IMR-90 (cell line): ENCODE measurements around the gene NTNG2. TPM values are rescaled to one million over a fixed set of nuclear protein-coding genes. Genes with fewer than 3 reads are reported as not detected.

ENCODE experiments used
- ATAC-seq: fragments of 200-7000 bp; cut with Tn5 transposase; 2 replicates; pipeline ENCODE4 v1.9.1; 2020; ENCODE audit warnings: low read depth, mild to moderate bottlenecking, moderate library complexity
- BruUV-seq: library from RNA; stranded (reverse); fragments of 400-500 nt; replicated peaks from 2 replicates; lab custom pipeline; 2021; lab: Mats Ljungman, UMichigan
- CTCF ChIA-PET: fragments of 300-600 bp; formaldehyde crosslinking; extraction: SDS; loops from one replicate; lab custom pipeline; 2021; ENCODE audit warnings: antibody characterized with exemption; lab: Yijun Ruan, JAX
- POLR2A ChIA-PET: fragments of 300-600 bp; sonication (Branson Sonifier 250); formaldehyde crosslinking; loops from one replicate; lab custom pipeline; 2022; ENCODE audit warnings: antibody characterized with exemption; ENCODE audit not compliant: unreplicated experiment; lab: Charles Lee
- DNase-seq: peaks from one replicate; pipeline ENCODE4 v3.0.0; 2013
- H2AFZ ChIP-seq: replicated peaks from 2 replicates; pipeline ENCODE3; 2013; ENCODE audit warnings: low read length, mild to moderate bottlenecking; ENCODE audit not compliant: poor library complexity
- H2AK5ac ChIP-seq: 2 replicates; pipeline ENCODE4 v1.6.1; 2013; ENCODE audit warnings: low read depth, low read length, inconsistent platforms
- H2AK9ac ChIP-seq: replicated peaks from 2 replicates; pipeline ENCODE3; 2013; ENCODE audit warnings: mild to moderate bottlenecking, low read depth, low read length, moderate library complexity; ENCODE audit not compliant: poor library complexity
- H2BK120ac ChIP-seq: 2 replicates; pipeline ENCODE4 v1.6.1; 2013; ENCODE audit warnings: low read depth, low read length, inconsistent platforms
- H2BK15ac ChIP-seq: 3 replicates; pipeline ENCODE4 v1.6.1; 2013; ENCODE audit warnings: low read depth, low read length, inconsistent platforms
- H2BK20ac ChIP-seq: 2 replicates; pipeline ENCODE4 v1.6.1; 2013; ENCODE audit warnings: low read depth, mild to moderate bottlenecking, inconsistent platforms, low read length, moderate library complexity
- H2BK5ac ChIP-seq: 2 replicates; pipeline ENCODE4 v1.6.1; 2013; ENCODE audit warnings: mild to moderate bottlenecking, low read depth, low read length, inconsistent platforms; ENCODE audit not compliant: poor library complexity, severe bottlenecking
- H3K14ac ChIP-seq: replicated peaks from 2 replicates; pipeline ENCODE4 v1.6.1; 2013; ENCODE audit warnings: low read depth, low read length, inconsistent platforms
- H3K18ac ChIP-seq: 2 replicates; pipeline ENCODE4 v1.6.1; 2013; ENCODE audit warnings: low read depth, low read length, control low read depth
- H3K23ac ChIP-seq: 2 replicates; pipeline ENCODE4 v1.6.1; 2013; ENCODE audit warnings: low read depth, low read length, inconsistent platforms
- H3K27ac ChIP-seq: 2 replicates; pipeline ENCODE4 v1.5.1; 2013; ENCODE audit warnings: mild to moderate bottlenecking, control low read depth, low read length; ENCODE audit not compliant: insufficient read depth
- H3K27me3 ChIP-seq: 2 replicates; pipeline ENCODE4 v1.6.1; 2013; ENCODE audit warnings: low read length; ENCODE audit not compliant: control insufficient read depth, insufficient read depth
- H3K36me3 ChIP-seq: 2 replicates; pipeline ENCODE4 v1.6.1; 2013; ENCODE audit warnings: low read length, mixed read lengths; ENCODE audit not compliant: control insufficient read depth, insufficient read depth
- H3K4ac ChIP-seq: 2 replicates; pipeline ENCODE4 v1.6.1; 2013; ENCODE audit warnings: low read depth, low read length, inconsistent platforms
- H3K4me1 ChIP-seq: 2 replicates; pipeline ENCODE4 v1.6.1; 2013; ENCODE audit warnings: low read length, mixed read lengths; ENCODE audit not compliant: control insufficient read depth, insufficient read depth
- H3K4me2 ChIP-seq: 2 replicates; pipeline ENCODE4 v1.6.1; 2013; ENCODE audit warnings: low read depth, mild to moderate bottlenecking, control low read depth, low read length, moderate library complexity
- H3K4me3 ChIP-seq: 2 replicates; pipeline ENCODE4 v1.5.1; 2013; ENCODE audit warnings: low read depth, mild to moderate bottlenecking, control low read depth, low read length, moderate library complexity; ENCODE audit not compliant: insufficient read depth
- H3K56ac ChIP-seq: 2 replicates; pipeline ENCODE4 v1.6.1; 2013; ENCODE audit warnings: low read length, inconsistent platforms; ENCODE audit not compliant: insufficient read depth; ENCODE audit errors: extremely low read depth
- H3K79me1 ChIP-seq, 2 experiments: 2 replicates each; pipeline ENCODE4 v1.6.1; 2013; ENCODE audit warnings: low read length in 2 of 2, inconsistent platforms in 1 of 2, low read depth in 1 of 2
- H3K9ac ChIP-seq: 2 replicates; pipeline ENCODE4 v1.6.1; 2013; ENCODE audit warnings: low read depth, low read length, control low read depth
- H3K9me1 ChIP-seq: 2 replicates; pipeline ENCODE4 v1.6.1; 2013; ENCODE audit warnings: low read length, inconsistent platforms; ENCODE audit not compliant: insufficient read depth
- H3K9me3 ChIP-seq: 2 replicates; pipeline ENCODE4 v1.6.1; 2013; ENCODE audit warnings: low read length; ENCODE audit not compliant: control insufficient read depth, insufficient read depth
- H4K20me1 ChIP-seq: 2 replicates; pipeline ENCODE4 v1.6.1; 2013; ENCODE audit warnings: low read length, inconsistent platforms; ENCODE audit not compliant: insufficient read depth
- H4K5ac ChIP-seq: 2 replicates; pipeline ENCODE4 v1.6.1; 2013; ENCODE audit warnings: mild to moderate bottlenecking, low read depth, low read length, control low read depth
- H4K8ac ChIP-seq, 2 experiments: 2 replicates each; pipeline ENCODE4 v1.6.1; 2013; ENCODE audit warnings: low read depth in 2 of 2, low read length in 2 of 2, control low read depth in 1 of 2, inconsistent platforms in 1 of 2
- H4K91ac ChIP-seq: 2 replicates; pipeline ENCODE4 v1.6.1; 2013; ENCODE audit warnings: low read depth, low read length, inconsistent platforms; ENCODE audit not compliant: insufficient read depth
- BHLHE40 ChIP-seq: fragments of 150-350 bp; IDR thresholded peaks from 2 replicates; pipeline ENCODE4 v1.6.1; 2016; ENCODE audit warnings: mild to moderate bottlenecking, low read depth, low read length
- CEBPB ChIP-seq: IDR thresholded peaks from 2 replicates; pipeline ENCODE4 v1.6.1; 2012; ENCODE audit warnings: low read depth, low read length, improper control_type of control experiment
- CHD1 ChIP-seq: IDR thresholded peaks from 2 replicates; pipeline ENCODE4 v1.6.1; 2012; ENCODE audit warnings: low read depth, low read length, improper control_type of control experiment
- CTCF ChIP-seq: conservative IDR thresholded peaks from 2 replicates; pipeline ENCODE4 v1.5.1; 2012; ENCODE audit warnings: mild to moderate bottlenecking, low read depth, low read length, improper control_type of control experiment
- ELK1 ChIP-seq: fragments of 150-350 bp; IDR thresholded peaks from 2 replicates; pipeline ENCODE4 v1.6.1; 2016; ENCODE audit warnings: low read depth, mild to moderate bottlenecking, low read length, moderate library complexity, borderline replicate concordance
- MAFK ChIP-seq: IDR thresholded peaks from 2 replicates; pipeline ENCODE4 v1.6.1; 2012; ENCODE audit warnings: low read depth, low read length, improper control_type of control experiment
- MAZ ChIP-seq: IDR thresholded peaks from 2 replicates; pipeline ENCODE4 v1.6.1; 2012; ENCODE audit warnings: low read depth, mild to moderate bottlenecking, low read length, improper control_type of control experiment, moderate library complexity, borderline replicate concordance
- MXI1 ChIP-seq: IDR thresholded peaks from 2 replicates; pipeline ENCODE4 v1.6.1; 2012; ENCODE audit warnings: low read depth, mild to moderate bottlenecking, low read length, moderate library complexity, borderline replicate concordance
- NFE2L2 ChIP-seq: fragments of 150-350 bp; IDR thresholded peaks from 2 replicates; pipeline ENCODE4 v1.6.1; 2016; ENCODE audit warnings: low read depth, mild to moderate bottlenecking, low read length
- RAD21 ChIP-seq: IDR thresholded peaks from 2 replicates; pipeline ENCODE4 v1.6.1; 2012; ENCODE audit warnings: low read length, improper control_type of control experiment
- RCOR1 ChIP-seq: IDR thresholded peaks from 2 replicates; pipeline ENCODE4 v1.6.1; 2012; ENCODE audit warnings: mild to moderate bottlenecking, low read length, improper control_type of control experiment; ENCODE audit not compliant: insufficient replicate concordance
- RFX5 ChIP-seq: IDR thresholded peaks from 2 replicates; pipeline ENCODE4 v1.8.0; 2012; ENCODE audit warnings: low read depth, mild to moderate bottlenecking, low read length, moderate library complexity
- SMC3 ChIP-seq: fragments of 150-350 bp; IDR thresholded peaks from 2 replicates; pipeline ENCODE4 v1.6.1; 2016; ENCODE audit warnings: low read depth, mild to moderate bottlenecking, antibody characterized with exemption, low read length, moderate library complexity
- WGBS, 2 experiments: methylation state at CpG; one replicate each; pipeline versions ENCODE4 v1.1.5 to v1.1.7; 2013; ENCODE audit warnings: missing lambda C conversion rate in 2 of 2; ENCODE audit not compliant: insufficient read length in 1 of 2; ENCODE audit errors: extremely low coverage in 2 of 2; 5-methylcytosine and 5-hydroxymethylcytosine counted together
- dilution Hi-C: fragments of 300-500 bp; cut with HindIII; formaldehyde crosslinking; loops from one replicate; pipeline ENCODE4 v1.14.3; 2018; ENCODE audit warnings: low sequenced_read_pairs; ENCODE audit not compliant: unreplicated experiment
- in situ Hi-C: fragments of 300-500 bp; cut with MboI; formaldehyde crosslinking; loops from 3 replicates; pipeline ENCODE4 v1.14.3; 2019; ENCODE audit warnings: low sequenced_read_pairs, inconsistent platforms, mixed read lengths
- intact Hi-C: fragments of 100-400 bp; cut with micrococcal nuclease; formaldehyde crosslinking; loops from 2 replicates; pipeline ENCODE4 v1.10.0; 2022
- polyA plus RNA-seq, 3 experiments: library from polyadenylated mRNA; depleted of rRNA; stranded (reverse); fragments of >200 nt; gene quantifications; 2 replicates each; pipeline ENCODE4 v1.2.3, GENCODE V29; 2012; ENCODE audit warnings: low replicate concordance in 1 of 3
- total RNA-seq: library from RNA; depleted of rRNA; stranded (reverse); fragments of >200 nt; gene quantifications from 2 replicates; pipeline ENCODE4 v1.2.3, GENCODE V29; 2012
- TF ChIP-seq, protein P1 (sequence below): fragments of 150-350 bp; IDR thresholded peaks from 2 replicates; pipeline ENCODE4 v1.6.1; 2017; ENCODE audit warnings: mild to moderate bottlenecking, antibody characterized with exemption, low read length, low read depth

Gene NTNG2
- total and polyA plus RNA-seq, 2 of the 4 experiments (the other 2 are of a cell fraction): 0.54 to 0.84 TPM

DNA sequence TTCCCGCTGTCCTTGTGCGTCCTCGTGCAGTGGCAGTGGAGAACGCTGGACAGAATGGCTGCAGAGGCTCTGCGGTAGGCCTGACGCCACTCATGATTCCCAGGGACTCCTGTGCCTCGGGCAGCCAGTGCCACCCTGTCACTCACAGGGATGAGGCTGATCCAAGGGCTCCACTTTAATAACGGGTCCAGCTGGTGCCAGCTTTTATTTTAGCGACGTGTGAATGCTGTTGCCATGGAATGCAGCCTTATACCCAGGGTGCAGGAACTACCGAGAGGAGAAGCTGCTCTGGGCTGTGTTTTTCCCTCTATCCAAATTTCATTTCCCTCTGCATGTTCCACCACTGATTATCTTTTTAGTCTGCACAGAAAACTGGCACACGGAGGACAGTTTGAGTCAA lies 15.8 kb upstream of the NTNG2 start:
- H3K79me1 ChIP-seq: no peaks in the 10 kb centered on the region
- no peak overlapping the region for H3K23ac ChIP-seq
- no peak overlapping the region for H2AK5ac ChIP-seq
- H3K9me3 ChIP-seq: no peaks in the 10 kb centered on the region
- no peak overlapping the region for H2AK9ac ChIP-seq
- no peaks in the 10 kb centered on the region for H3K36me3 ChIP-seq
- no TSS peak for BruUV-seq
- H4K91ac ChIP-seq: no peak overlapping the region
- no peak overlapping the region for H3K4me3 ChIP-seq
- dilution Hi-C loops (no loop called here), in situ Hi-C loops (no loop called here), intact Hi-C loops (no loop called here)
- H2BK15ac ChIP-seq: no peak overlapping the region
- DNase-seq: no peak
- H3K18ac ChIP-seq: no peak overlapping the region
- 0 out of 2 replicates have a peak, but pooled peaks cover 5% of the 10 kb centered on the region for H3K4me1 ChIP-seq
- no peaks in the 10 kb centered on the region for H3K9me1 ChIP-seq
- no peak overlapping the region for H3K9ac ChIP-seq
- H2BK5ac ChIP-seq: no peak overlapping the region
- H3K4ac ChIP-seq: no peak overlapping the region
- H2BK20ac ChIP-seq: no peak overlapping the region
- H3K56ac ChIP-seq: no peak overlapping the region
- 86% methylated on average over 6 of the region's 12 CpGs; no CpG with 5 or more reads in 1 of the 2 experiments for WGBS, 2 experiments
- H4K20me1 ChIP-seq: no peaks in the 10 kb centered on the region
- CTCF ChIA-PET: no interaction called here
- no peak overlapping the region for H3K4me2 ChIP-seq
- no peak overlapping the region for H4K5ac ChIP-seq
- no peak for TF ChIP-seq CEBPB
- no peak for TF ChIP-seq ELK1
- TF ChIP-seq SMC3: no peak
- no peak for TF ChIP-seq BHLHE40
- TF ChIP-seq MAZ: no peak
- no peak for TF ChIP-seq RCOR1
- TF ChIP-seq CHD1: no peak
- TF ChIP-seq MAFK: no peak
- TF ChIP-seq CTCF: no peak
- no peak for TF ChIP-seq RAD21
- TF ChIP-seq, protein P1, sequence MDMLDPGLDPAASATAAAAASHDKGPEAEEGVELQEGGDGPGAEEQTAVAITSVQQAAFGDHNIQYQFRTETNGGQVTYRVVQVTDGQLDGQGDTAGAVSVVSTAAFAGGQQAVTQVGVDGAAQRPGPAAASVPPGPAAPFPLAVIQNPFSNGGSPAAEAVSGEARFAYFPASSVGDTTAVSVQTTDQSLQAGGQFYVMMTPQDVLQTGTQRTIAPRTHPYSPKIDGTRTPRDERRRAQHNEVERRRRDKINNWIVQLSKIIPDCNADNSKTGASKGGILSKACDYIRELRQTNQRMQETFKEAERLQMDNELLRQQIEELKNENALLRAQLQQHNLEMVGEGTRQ: no peak
- no peak for TF ChIP-seq RFX5
- no peak for TF ChIP-seq NFE2L2
- no peak for TF ChIP-seq MXI1
- H3K27ac ChIP-seq: no peak overlapping the region
- H2AFZ ChIP-seq: no peak overlapping the region
- no peak overlapping the region for H2BK120ac ChIP-seq
- no peak overlapping the region for H3K14ac ChIP-seq
- peaks cover 73% of the 10 kb centered on the region for H3K27me3 ChIP-seq
- POLR2A ChIA-PET: no interaction called here
- ATAC-seq: no peak
- no peak overlapping the region for H4K8ac ChIP-seq
